OCI-LY7 (cell line): ENCODE measurements around the gene ELSPBP1.

Source experiments
- CTCF ChIP-seq: fragments of 200-600 bp; sonication (generic); conservative IDR thresholded peaks from 2 replicates; pipeline ENCODE4 v1.5.1; 2014; ENCODE audit warnings: mild to moderate bottlenecking, antibody characterized with exemption, low read length, moderate library complexity, mixed read lengths
- EZH2phosphoT487 ChIP-seq: fragments of 200-600 bp; sonication (generic); IDR thresholded peaks from 2 replicates; pipeline ENCODE4 v1.6.1; 2018; ENCODE audit warnings: low read depth, borderline replicate concordance, mild to moderate bottlenecking, mixed run types, antibody characterized with exemption, low read length, moderate library complexity, mixed read lengths

- TF ChIP-seq CTCF, result no peak
- TF ChIP-seq EZH2phosphoT487, result no peak
Measured at GRCh38 chr19:48023011-48023410, 28.6 kb downstream of the ELSPBP1 start.
